Retinal pigment epithelial cell (primary cell): ENCODE data around the gene OSBPL9.

Source experiments
- DNase-seq: peaks from one replicate; pipeline ENCODE4 v3.0.0-alpha.2; 2010; ENCODE audit warnings: low read depth
- H3K4me3 ChIP-seq: 2 replicates; pipeline ENCODE4 v1.5.1; 2011; ENCODE audit warnings: mild to moderate bottlenecking, low read length, control low read depth, moderate library complexity
- TF ChIP-seq, protein P1 (sequence below): conservative IDR thresholded peaks from 2 replicates; pipeline ENCODE4 v1.5.1; 2011; ENCODE audit warnings: low read depth, low read length, control low read depth, inconsistent platforms

Gene OSBPL9

DNA sequence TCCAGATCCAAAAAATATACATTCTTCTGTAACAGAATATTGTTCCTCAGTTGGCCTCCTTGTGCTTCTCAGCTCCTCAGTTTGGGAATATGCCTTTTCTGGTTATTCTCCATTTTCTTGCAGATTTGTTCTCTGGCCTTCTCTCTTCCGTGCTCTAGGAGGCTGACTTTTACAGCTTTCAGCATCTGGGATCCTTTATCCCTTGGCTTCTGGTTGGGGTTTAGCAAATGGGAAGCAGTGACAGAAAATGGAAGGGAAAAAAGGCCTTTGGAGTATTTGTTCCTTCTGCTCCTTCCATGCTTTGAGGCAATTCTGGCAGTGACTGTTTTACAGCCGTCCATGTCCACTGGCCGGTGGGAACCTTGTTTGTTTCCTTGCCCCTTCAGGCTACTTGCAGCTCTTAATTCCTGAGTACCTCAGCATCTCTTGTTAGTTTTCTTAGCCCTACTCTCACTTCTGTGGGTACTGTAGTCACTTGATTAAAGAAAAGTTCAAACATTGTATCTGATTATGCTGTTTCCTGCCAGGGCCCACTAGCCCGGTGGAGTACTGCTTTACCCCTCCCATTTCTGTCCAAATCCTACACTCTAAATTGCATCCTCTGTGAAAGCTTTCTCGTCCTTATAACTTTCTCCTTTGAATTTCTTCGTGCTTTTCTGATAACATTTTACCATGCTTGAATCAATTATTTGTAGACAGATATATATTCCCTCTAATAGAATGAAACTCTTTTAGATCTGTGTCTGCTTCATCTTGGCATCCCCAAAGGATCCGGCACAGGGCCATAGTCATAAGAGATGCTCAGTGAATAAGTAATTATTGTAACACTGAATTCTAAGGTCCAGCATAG lies 118.2 kb downstream of the OSBPL9 start:
- no peak for DNase-seq
- no peak overlapping the region for H3K4me3 ChIP-seq
- TF ChIP-seq, protein P1, sequence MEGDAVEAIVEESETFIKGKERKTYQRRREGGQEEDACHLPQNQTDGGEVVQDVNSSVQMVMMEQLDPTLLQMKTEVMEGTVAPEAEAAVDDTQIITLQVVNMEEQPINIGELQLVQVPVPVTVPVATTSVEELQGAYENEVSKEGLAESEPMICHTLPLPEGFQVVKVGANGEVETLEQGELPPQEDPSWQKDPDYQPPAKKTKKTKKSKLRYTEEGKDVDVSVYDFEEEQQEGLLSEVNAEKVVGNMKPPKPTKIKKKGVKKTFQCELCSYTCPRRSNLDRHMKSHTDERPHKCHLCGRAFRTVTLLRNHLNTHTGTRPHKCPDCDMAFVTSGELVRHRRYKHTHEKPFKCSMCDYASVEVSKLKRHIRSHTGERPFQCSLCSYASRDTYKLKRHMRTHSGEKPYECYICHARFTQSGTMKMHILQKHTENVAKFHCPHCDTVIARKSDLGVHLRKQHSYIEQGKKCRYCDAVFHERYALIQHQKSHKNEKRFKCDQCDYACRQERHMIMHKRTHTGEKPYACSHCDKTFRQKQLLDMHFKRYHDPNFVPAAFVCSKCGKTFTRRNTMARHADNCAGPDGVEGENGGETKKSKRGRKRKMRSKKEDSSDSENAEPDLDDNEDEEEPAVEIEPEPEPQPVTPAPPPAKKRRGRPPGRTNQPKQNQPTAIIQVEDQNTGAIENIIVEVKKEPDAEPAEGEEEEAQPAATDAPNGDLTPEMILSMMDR, result no peak

GRCh38 chr1:51735746-51736254 lies 118.9 kb downstream of the OSBPL9 start:
- TF ChIP-seq, protein P1, result no peak
- no peak for DNase-seq
- no peak overlapping the region for H3K4me3 ChIP-seq

DNA sequence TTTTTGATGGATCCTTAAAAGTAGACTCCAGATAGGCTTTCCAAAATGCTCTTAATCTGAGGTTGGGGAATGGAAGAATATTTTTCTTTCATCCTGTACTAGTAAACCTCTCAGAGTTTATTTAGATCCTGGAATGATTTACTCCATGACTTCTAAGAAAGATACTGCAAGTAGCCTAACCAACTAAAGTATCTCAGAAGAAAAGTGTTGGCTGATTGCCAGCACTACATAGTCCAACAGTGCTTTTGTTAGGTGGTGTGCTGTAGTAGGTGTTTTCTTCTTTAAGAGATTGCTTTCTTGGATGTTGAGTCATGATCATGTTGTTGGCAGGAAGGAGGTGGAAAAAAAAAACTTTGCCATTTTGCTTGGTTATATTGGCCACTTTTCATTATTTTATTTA lies 119.8 kb downstream of the OSBPL9 start:
- TF ChIP-seq, protein P1, result no peak
- H3K4me3 ChIP-seq, result no peak overlapping the region
- peak; percentile 85 for DNase-seq

DNA sequence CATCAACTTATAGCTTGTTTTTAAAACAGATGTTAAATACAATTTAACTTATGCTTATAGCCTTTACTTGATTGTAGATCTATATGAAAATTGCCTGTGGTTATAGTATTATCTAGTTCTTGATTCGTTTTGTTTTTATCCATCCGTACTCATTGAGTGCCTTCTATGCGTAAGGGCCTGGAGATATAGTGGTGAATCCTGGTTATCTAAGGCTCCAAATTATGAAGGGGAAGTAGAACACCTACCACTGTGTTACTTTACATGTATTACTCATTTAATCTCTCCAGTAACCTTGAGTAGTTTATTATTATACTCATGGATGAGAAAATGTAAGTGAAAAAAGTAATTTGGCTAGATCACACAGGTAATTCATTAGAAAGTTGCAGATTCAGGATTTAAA lies 121.8 kb downstream of the OSBPL9 start:
- H3K4me3 ChIP-seq, result no peak overlapping the region
- TF ChIP-seq, protein P1, result no peak
- DNase-seq, result no peak

- no peak for DNase-seq
- no peak overlapping the region for H3K4me3 ChIP-seq
- TF ChIP-seq, protein P1, result no peak
Measured at GRCh38 chr1:51740652-51741051, 123.8 kb downstream of the OSBPL9 start.

GRCh38 chr1:51741121-51741681 lies 124.3 kb downstream of the OSBPL9 start:
- TF ChIP-seq, protein P1, result no peak
- no peak overlapping the region for H3K4me3 ChIP-seq
- no peak for DNase-seq
